Thymus (tissue), 11 donors: ENCODE measurements around the gene POLD3. TPM values are rescaled to one million over a fixed set of nuclear protein-coding genes. Genes with fewer than 3 reads are reported as not detected.

Experiments used
- DNase-seq, 9 donors: peaks; one replicate each; pipeline ENCODE4 v3.0.0-alpha.2; 2013; ENCODE audit warnings: low spot score in 9 of 9, low read depth in 6 of 9, missing footprints in 1 of 9
- H3K27ac ChIP-seq, 2 donors: one replicate each; pipeline ENCODE4 v1.5.1; 2013; ENCODE audit warnings: control low read depth in 1 of 2, low read depth in 1 of 2, low read length in 1 of 2, mild to moderate bottlenecking in 1 of 2, moderate library complexity in 1 of 2
- H3K27me3 ChIP-seq, 2 donors: one replicate each; pipeline ENCODE4 v1.5.1; 2013; ENCODE audit warnings: low read length in 1 of 2; ENCODE audit not compliant: control insufficient read depth in 2 of 2, insufficient read depth in 1 of 2
- H3K36me3 ChIP-seq, 2 donors: one replicate each; pipeline ENCODE4 v1.5.1; 2013; ENCODE audit warnings: low read length in 1 of 2, mild to moderate bottlenecking in 1 of 2, moderate library complexity in 1 of 2; ENCODE audit not compliant: control insufficient read depth in 2 of 2, insufficient read depth in 2 of 2
- H3K4me1 ChIP-seq, 2 donors: one replicate each; pipeline ENCODE4 v1.5.1; 2013; ENCODE audit warnings: low read length in 2 of 2; ENCODE audit not compliant: control insufficient read depth in 2 of 2, insufficient read depth in 2 of 2
- H3K4me3 ChIP-seq, 2 donors: one replicate each; pipeline ENCODE4 v1.5.1; 2013; ENCODE audit warnings: low read length in 2 of 2, control low read depth in 1 of 2, mild to moderate bottlenecking in 1 of 2
- H3K9me3 ChIP-seq, 2 donors: one replicate each; pipeline ENCODE4 v1.5.1; 2013; ENCODE audit warnings: low read length in 1 of 2, mild to moderate bottlenecking in 1 of 2; ENCODE audit not compliant: control insufficient read depth in 2 of 2, insufficient read depth in 1 of 2
- WGBS: extraction: QIAGEN DNeasy Blood & Tissue Kit; methylation state at CpG from one replicate; pipeline ENCODE4 v1.1.7; 2013; 5-methylcytosine and 5-hydroxymethylcytosine counted together
- polyA plus RNA-seq: library from polyadenylated mRNA; stranded (reverse); fragments of 200-250 nt; gene quantifications from one replicate; pipeline ENCODE4 v1.2.3, GENCODE V29; 2013
- total RNA-seq: library from RNA; stranded (reverse); fragments of 120-200 nt; gene quantifications from one replicate; pipeline ENCODE4 v1.2.4, GENCODE V29; 2013
- donor health status: healthy.

Gene POLD3
- total and polyA plus RNA-seq, 2 donors: 7.5 to 12.3 TPM

DNA sequence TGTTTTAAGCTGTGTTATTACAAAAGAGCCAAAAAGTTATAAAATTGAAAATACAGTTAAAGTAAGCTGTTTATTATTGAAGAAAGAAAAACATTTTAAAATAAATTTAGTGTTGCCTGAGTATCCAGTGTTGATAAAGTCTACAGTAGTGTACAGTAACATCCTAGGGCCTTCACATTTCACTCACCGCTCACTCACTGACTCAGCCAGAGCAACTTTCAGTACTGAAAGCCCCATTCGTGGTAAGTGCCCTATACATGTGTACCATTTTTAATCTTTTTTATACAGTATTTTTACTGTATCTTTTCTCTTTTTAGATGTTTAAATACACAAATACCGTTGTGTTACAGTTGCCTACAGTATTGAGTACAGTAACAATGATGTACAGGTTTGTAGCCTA, 35.0 kb downstream of the POLD3 start:
- no peaks in the 10 kb centered on the region for H3K9me3 ChIP-seq
- H3K4me1 ChIP-seq: no peaks in the 10 kb centered on the region
- H3K27me3 ChIP-seq: no peaks in the 10 kb centered on the region
- no peak for DNase-seq
- 97% methylated on average over 3 of the region's 3 CpGs for WGBS
- no peak overlapping the region for H3K4me3 ChIP-seq
- H3K36me3 ChIP-seq: peaks cover 9 to 35% of the 10 kb centered on the region in 2 donors
- no peak overlapping the region for H3K27ac ChIP-seq

DNA sequence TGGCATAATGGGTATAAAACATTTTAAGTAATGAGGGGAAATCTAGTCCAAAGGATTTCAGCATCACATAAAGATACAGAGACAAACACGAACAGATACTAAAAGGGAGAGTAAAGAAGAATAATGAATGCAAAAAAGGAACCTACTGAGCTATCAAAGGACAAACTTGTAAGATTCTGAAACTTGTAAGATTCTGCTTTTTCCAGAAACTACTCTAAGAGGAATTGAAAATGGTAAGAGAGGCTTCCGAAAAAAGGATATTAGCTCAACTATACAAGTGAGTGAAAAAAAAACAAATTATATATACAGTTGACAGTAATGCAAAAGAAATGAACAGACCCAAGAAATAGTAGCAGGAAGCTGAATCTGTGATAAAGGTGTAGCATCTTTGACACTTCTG, 37.7 kb downstream of the POLD3 start:
- Histone ChIP-seq H3K27ac (no peak overlapping the region), H3K36me3 (peaks cover 15 to 45% of the 10 kb centered on the region in 2 donors), H3K27me3 (no peaks in the 10 kb centered on the region), H3K9me3 (no peaks in the 10 kb centered on the region), H3K4me3 (no peak overlapping the region), H3K4me1 (no peaks in the 10 kb centered on the region)
- WGBS: 97% methylated on average over 2 of the region's 2 CpGs
- no peak for DNase-seq

DNA sequence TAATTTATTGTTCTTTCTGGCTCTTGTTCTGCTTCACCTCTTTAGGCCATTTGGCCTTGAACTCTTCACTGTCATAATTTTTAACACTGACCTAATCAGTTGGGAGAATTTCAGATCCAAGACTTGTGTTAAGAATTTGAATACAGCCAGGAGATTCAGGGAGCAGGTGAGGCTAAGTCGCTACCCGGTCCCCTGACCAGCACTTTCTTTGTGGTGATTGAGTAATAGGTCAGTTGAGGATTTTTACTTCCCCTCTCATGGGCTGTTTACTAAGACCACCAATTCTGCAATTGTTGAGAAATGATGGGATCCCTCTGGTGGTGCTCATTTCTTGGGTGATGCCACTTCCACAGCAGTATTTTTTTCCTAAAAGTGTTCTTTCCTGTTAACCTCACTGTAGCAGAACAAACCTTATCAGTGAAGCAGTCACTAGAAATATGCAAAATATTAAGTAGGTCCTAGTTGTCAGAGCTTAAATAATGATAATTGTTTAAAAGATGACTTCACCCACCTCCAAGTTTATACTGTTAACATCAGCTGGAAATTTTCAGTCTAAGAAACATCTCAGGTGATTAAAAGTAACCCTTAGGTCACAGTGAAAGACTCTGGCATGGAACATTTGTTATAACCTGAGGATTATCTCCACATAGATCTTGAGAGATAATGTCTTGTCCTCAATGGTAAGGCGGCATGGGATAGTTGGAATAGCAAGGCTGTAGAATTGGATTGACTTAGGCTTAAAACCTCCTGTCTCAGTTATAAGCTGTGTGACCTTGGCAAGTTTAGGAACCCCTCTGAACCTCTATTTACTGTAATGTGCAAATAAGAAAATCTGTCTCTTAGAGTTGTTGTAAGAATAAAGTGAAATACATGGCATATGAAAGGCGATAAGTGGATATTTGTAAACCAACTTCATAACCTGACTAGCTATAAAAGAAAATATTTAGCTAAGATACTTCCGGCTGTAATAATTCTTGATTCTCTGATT, 41.3 kb downstream of the POLD3 start:
- DNase-seq: no peak
- no peaks in the 10 kb centered on the region for H3K27me3 ChIP-seq
- over 99% methylated on average over 5 of the region's 5 CpGs for WGBS
- H3K9me3 ChIP-seq: no peaks in the 10 kb centered on the region
- no peak overlapping the region for H3K27ac ChIP-seq
- H3K4me3 ChIP-seq: no peak overlapping the region
- H3K36me3 ChIP-seq: peaks cover 19 to 54% of the 10 kb centered on the region in 2 donors
- H3K4me1 ChIP-seq: no peaks in the 10 kb centered on the region

DNA sequence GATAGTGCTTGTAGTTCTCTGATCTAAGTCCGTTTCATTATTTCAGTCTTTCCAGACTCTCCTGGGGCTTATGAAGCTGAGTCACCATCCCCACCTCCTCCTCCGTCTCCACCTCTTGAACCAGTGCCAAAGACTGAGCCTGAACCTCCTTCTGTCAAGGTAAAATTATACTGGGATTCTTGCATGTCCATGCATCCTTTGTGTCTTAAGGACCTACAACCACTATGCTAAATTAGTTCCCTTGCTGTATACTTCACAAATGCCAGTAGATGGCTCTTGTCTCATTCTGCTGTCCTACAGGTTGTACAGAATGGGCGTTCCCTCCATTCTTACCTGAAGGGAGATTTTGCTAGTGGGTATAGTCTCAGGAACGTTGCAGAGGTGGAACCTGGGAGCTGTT, 42.2 kb downstream of the POLD3 start:
- H3K9me3 ChIP-seq: no peaks in the 10 kb centered on the region
- peaks cover 19 to 53% of the 10 kb centered on the region in 2 donors for H3K36me3 ChIP-seq
- WGBS: 91% methylated on average over 4 of the region's 4 CpGs
- no peak overlapping the region for H3K27ac ChIP-seq
- no peaks in the 10 kb centered on the region for H3K4me1 ChIP-seq
- no peak overlapping the region for H3K4me3 ChIP-seq
- H3K27me3 ChIP-seq: no peaks in the 10 kb centered on the region
- DNase-seq: no peak

DNA sequence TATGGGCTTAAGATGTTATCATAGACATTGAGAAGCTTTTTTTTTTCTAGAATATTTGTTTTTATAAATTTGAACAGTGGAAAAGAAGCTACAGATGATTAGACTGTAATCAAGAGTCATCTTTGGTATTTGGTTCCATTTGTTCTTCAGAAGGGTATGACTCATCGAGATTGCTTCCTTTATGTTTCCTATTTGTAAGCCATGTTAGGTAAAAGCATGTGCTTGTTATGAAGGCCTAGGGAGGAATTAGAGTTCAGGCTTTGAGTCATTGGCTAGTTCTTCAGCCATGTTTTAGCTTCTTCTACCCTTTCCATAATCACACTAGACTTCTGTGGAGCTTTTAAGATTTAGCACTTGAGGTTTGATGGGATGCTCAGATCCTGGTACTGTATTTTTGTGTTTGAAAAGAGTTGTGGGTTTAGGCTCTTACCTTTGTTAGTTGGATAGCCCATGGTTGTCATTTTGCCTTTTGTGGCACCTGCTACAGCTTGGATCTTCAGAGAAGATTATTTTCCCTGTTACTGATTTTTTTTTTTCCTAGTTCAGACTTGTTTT, 44.3 kb downstream of the POLD3 start:
- no peaks in the 10 kb centered on the region for H3K27me3 ChIP-seq
- no peak overlapping the region for H3K4me3 ChIP-seq
- H3K27ac ChIP-seq: no peak overlapping the region
- DNase-seq: no peak
- 96% methylated on average over 1 of the region's 1 CpG for WGBS
- no peaks in the 10 kb centered on the region for H3K9me3 ChIP-seq
- H3K4me1 ChIP-seq: no peaks in the 10 kb centered on the region
- H3K36me3 ChIP-seq: peaks cover 30 to 66% of the 10 kb centered on the region in 2 donors

DNA sequence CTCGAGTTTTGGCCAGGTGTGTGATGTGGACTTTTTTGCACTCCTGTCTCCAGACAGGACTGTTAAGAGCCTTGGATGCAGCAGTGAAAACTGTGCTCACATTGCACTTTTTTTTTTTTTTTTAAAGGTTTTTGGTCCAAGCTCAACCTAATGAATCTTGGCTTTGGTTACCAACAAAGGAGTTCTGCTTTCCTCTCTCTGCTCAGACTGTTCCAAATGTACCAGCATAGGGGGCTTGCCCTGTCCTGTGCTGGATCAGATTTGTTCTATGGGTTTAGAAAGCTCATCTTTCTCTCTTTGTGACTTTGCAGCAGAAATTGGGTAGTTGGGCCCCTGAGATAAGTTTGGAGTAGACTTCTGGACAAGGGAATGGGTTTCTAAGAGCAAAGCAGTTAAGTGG, 45.3 kb downstream of the POLD3 start:
- Histone ChIP-seq H3K4me3 (no peak overlapping the region), H3K27ac (no peak overlapping the region), H3K27me3 (no peaks in the 10 kb centered on the region), H3K36me3 (peaks cover 33 to 63% of the 10 kb centered on the region in 2 donors), H3K9me3 (no peaks in the 10 kb centered on the region), H3K4me1 (no peaks in the 10 kb centered on the region)
- no peak for DNase-seq
- 92% methylated on average over 1 of the region's 1 CpG for WGBS

DNA sequence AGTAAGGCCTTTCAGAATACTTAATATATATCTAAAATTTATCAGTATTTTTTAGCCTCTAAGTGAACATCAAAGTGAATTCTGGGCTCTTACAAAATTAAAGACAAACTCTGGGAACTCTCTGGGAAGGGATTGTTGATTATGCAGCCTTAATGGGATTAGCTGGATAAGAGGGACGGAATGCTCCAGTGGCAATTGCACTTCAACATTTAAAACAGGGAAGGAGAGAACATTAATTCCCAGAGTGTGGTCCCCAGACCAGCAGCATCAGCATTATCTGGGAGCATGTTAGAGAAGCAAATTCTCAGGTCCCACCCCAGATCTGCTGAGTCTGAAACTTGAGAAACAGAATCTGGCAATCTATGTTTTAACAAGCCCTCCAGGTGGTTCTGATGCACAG, 46.5 kb downstream of the POLD3 start:
- whole genome bisulfite sequencing: 91% methylated on average over 1 of the region's 1 CpG
- Histone ChIP-seq H3K27ac (no peak overlapping the region), H3K4me1 (no peaks in the 10 kb centered on the region), H3K4me3 (no peak overlapping the region), H3K9me3 (no peaks in the 10 kb centered on the region), H3K27me3 (no peaks in the 10 kb centered on the region), H3K36me3 (peaks cover 33 to 61% of the 10 kb centered on the region in 2 donors)
- DNase-seq: no peak

DNA sequence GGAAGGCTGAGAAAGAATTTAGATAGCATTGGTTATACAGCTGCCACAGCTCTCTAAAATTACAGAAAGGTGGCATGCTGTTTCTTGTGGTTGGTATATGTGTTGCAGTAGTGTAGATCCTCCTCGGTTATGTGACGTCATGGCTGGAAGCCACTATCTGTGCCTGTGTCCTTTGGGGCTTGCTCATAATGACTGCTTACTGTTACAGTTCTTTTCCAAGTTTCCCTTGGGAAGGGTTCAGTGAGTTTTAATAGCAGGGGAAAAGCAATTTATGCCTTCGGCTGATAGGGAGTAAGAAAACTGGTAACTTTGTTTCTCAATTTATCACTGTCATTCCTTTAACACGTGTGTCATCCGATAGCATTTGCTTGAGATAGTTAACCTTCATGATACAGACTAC, 47.2 kb downstream of the POLD3 start:
- Histone ChIP-seq H3K36me3 (peaks cover 32 to 62% of the 10 kb centered on the region in 2 donors), H3K9me3 (no peaks in the 10 kb centered on the region), H3K27ac (no peak overlapping the region), H3K4me1 (no peaks in the 10 kb centered on the region), H3K27me3 (no peaks in the 10 kb centered on the region), H3K4me3 (no peak overlapping the region)
- DNase-seq: no peak
- WGBS: 93% methylated on average over 5 of the region's 5 CpGs

DNA sequence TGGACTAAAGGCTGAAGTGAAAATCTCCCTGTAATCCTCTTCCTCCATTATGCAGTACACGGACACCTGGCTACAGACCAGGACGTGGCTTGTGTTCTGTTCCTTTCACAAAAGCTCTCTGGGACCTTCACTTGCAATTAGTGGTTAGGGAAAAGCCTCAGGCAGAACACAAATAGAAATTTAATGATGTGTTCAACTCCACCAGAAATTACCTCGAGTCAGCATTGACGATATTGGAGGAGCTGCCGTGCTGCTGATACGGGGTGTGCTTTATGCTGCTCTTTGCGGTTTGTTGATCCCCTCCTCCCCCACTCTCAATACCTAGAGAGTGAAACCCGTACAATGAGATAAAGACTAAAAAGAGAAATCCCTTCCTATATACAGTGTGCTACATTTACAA, 48.9 kb downstream of the POLD3 start:
- no peaks in the 10 kb centered on the region for H3K4me1 ChIP-seq
- no peak overlapping the region for H3K4me3 ChIP-seq
- H3K9me3 ChIP-seq: no peaks in the 10 kb centered on the region
- peaks cover 20 to 50% of the 10 kb centered on the region in 2 donors for H3K36me3 ChIP-seq
- DNase-seq: no peak
- 98% methylated on average over 8 of the region's 8 CpGs for WGBS
- H3K27me3 ChIP-seq: no peaks in the 10 kb centered on the region
- H3K27ac ChIP-seq: no peak overlapping the region
